B cell (primary cell): Measurements from ENCODE around the gene LZIC. TPM values are rescaled to one million over a fixed set of nuclear protein-coding genes. Genes with fewer than 3 reads are reported as not detected.

Source experiments
- ATAC-seq: fragments of 200-7000 bp; cut with Tn5 transposase; one replicate; pipeline ENCODE4 v1.10.0; 2021; ENCODE audit warnings: low read depth, mild to moderate bottlenecking, moderate number of reproducible peaks, moderate library complexity
- CTCF ChIA-PET: fragments of 350-600 bp; sonication (Branson Sonifier 250); formaldehyde crosslinking; loops from one replicate; lab custom pipeline; 2021; ENCODE audit warnings: antibody characterized with exemption, inconsistent platforms; lab: Charles Lee
- POLR2A ChIA-PET: fragments of 350-600 bp; sonication (Branson Sonifier 250); formaldehyde crosslinking; loops from one replicate; lab custom pipeline; 2021; ENCODE audit warnings: antibody characterized with exemption; lab: Charles Lee
- DNase-seq: peaks from one replicate; pipeline ENCODE4 v3.0.0; 2013
- H2AFZ ChIP-seq: 2 replicates; pipeline ENCODE4 v1.6.1; 2012; ENCODE audit warnings: mild to moderate bottlenecking, low read depth, low read length; ENCODE audit not compliant: insufficient read depth, poor library complexity, severe bottlenecking
- H3K27ac ChIP-seq, 2 donors: 1 replicate in 1 of 2; 2 replicates in 1 of 2; pipeline ENCODE4 v1.5.1; 2012 to 2013; ENCODE audit warnings: low read length in 2 of 2, mild to moderate bottlenecking in 2 of 2, moderate library complexity in 1 of 2
- H3K27me3 ChIP-seq, 4 experiments: fragments of 200-600 bp in 1 of 4; sonication (generic) in 1 of 4; replicated peaks in 1 of 4; 1 replicate in 2 of 4; 2 replicates in 2 of 4; pipeline versions ENCODE4 v1.6.1 to v1.7.0; 2013 to 2016; ENCODE audit warnings: low read length in 3 of 4, mild to moderate bottlenecking in 2 of 4, mixed read lengths in 1 of 4, moderate library complexity in 1 of 4; ENCODE audit not compliant: insufficient read depth in 4 of 4, control insufficient read depth in 3 of 4; ENCODE audit errors: control extremely low read depth in 1 of 4
- H3K36me3 ChIP-seq, 2 experiments: replicated peaks in 1 of 2; 1 replicate in 1 of 2; 2 replicates in 1 of 2; pipeline versions ENCODE4 v1.6.1 to v1.7.1; 2013; ENCODE audit warnings: low read length in 1 of 2; ENCODE audit not compliant: insufficient read depth in 2 of 2, control insufficient read depth in 1 of 2; ENCODE audit errors: control extremely low read depth in 1 of 2, extremely low read depth in 1 of 2
- H3K4me1 ChIP-seq, 2 donors: fragments of 200-600 bp in 1 of 2; sonication (generic) in 1 of 2; 1 replicate in 1 of 2; 2 replicates in 1 of 2; pipeline versions ENCODE4 v1.5.1 to v1.6.1; 2013 to 2017; ENCODE audit warnings: low read length in 2 of 2; ENCODE audit not compliant: control insufficient read depth in 2 of 2, insufficient read depth in 2 of 2
- H3K4me2 ChIP-seq: replicated peaks from 2 replicates; pipeline ENCODE3; 2012; ENCODE audit warnings: mild to moderate bottlenecking, low read depth, low read length; ENCODE audit not compliant: poor library complexity, severe bottlenecking
- H3K4me3 ChIP-seq, 5 experiments: fragments of 200-600 bp in 1 of 5; sonication (generic) in 1 of 5; 1 replicate in 3 of 5; 2 replicates in 2 of 5; pipeline versions ENCODE4 v1.5.1 to v1.7.0; 2011 to 2016; ENCODE audit warnings: low read length in 4 of 5, mild to moderate bottlenecking in 4 of 5, low read depth in 2 of 5, control low read depth in 1 of 5, moderate library complexity in 1 of 5; ENCODE audit not compliant: insufficient read depth in 1 of 5; ENCODE audit errors: control extremely low read depth in 1 of 5, extremely low read depth in 1 of 5
- H3K79me2 ChIP-seq: fragments of 200-600 bp; sonication (generic); one replicate; pipeline ENCODE4 v1.6.0; 2016; ENCODE audit warnings: low read length; ENCODE audit not compliant: control insufficient read depth, insufficient read depth
- H3K9ac ChIP-seq: fragments of 200-600 bp; sonication (generic); 2 replicates; pipeline ENCODE4 v1.6.1; 2017; ENCODE audit warnings: mild to moderate bottlenecking, low read length, moderate library complexity
- H3K9me3 ChIP-seq, 3 donors: one replicate each; pipeline versions ENCODE4 v1.6.1 to v1.7.1; 2013; ENCODE audit warnings: low read length in 2 of 3; ENCODE audit not compliant: control insufficient read depth in 2 of 3, insufficient read depth in 1 of 3; ENCODE audit errors: control extremely low read depth in 1 of 3
- H4K20me1 ChIP-seq: 2 replicates; pipeline ENCODE4 v1.6.0; 2012; ENCODE audit warnings: mild to moderate bottlenecking, low read length; ENCODE audit not compliant: insufficient read depth, control insufficient read depth, poor library complexity, severe bottlenecking
- H3K27ac Mint-ChIP-seq: one replicate; pipeline ENCODE4 v1.8.0; 2021; ENCODE audit warnings: mixed read lengths
- H3K27me3 Mint-ChIP-seq: one replicate; pipeline ENCODE4 v1.8.0; 2021; ENCODE audit warnings: mixed read lengths
- H3K4me1 Mint-ChIP-seq: one replicate; pipeline ENCODE4 v1.8.0; 2021; ENCODE audit warnings: mixed read lengths
- H3K4me3 Mint-ChIP-seq: one replicate; pipeline ENCODE4 v1.8.0; 2021; ENCODE audit warnings: mixed read lengths
- H3K9me3 Mint-ChIP-seq: one replicate; pipeline ENCODE4 v1.8.0; 2022; ENCODE audit warnings: mixed read lengths; ENCODE audit not compliant: insufficient read depth
- EZH2 ChIP-seq: IDR thresholded peaks from 2 replicates; pipeline ENCODE4 v1.6.1; 2012; ENCODE audit warnings: borderline replicate concordance, low read depth, mild to moderate bottlenecking, moderate library complexity, low read length; ENCODE audit not compliant: insufficient read depth, poor library complexity, severe bottlenecking
- WGBS: methylation state at CpG from one replicate; pipeline ENCODE4 v1.1.5; 2013; ENCODE audit warnings: missing lambda C conversion rate; ENCODE audit not compliant: insufficient coverage; 5-methylcytosine and 5-hydroxymethylcytosine counted together
- intact Hi-C: fragments of 100-400 bp; cut with micrococcal nuclease; formaldehyde crosslinking; loops from one replicate; pipeline ENCODE4 v1.10.0; 2022
- polyA plus RNA-seq: library from polyadenylated mRNA; depleted of rRNA; stranded (reverse); fragments of >200 nt; gene quantifications from 2 replicates; pipeline ENCODE4 v1.2.3, GENCODE V29; 2012
- total RNA-seq, 2 donors: library from RNA; stranded (reverse); fragments of 120-200 nt in 1 of 2; gene quantifications; 1 replicate in 1 of 2; 2 replicates in 1 of 2; pipeline versions ENCODE4 v1.2.3 to v1.2.4, GENCODE V29; 2013 to 2022
- TF ChIP-seq, protein P1 (sequence below): fragments of 200-600 bp; IDR thresholded peaks from one replicate; pipeline ENCODE4 v1.8.0; 2022; ENCODE audit warnings: antibody characterized with exemption, mild to moderate bottlenecking

LZIC gene
- total and polyA plus RNA-seq, 2 donors (not counting 1 experiment from before 2014, with no cell fraction given) = 6.2 to 26.0 TPM

DNA sequence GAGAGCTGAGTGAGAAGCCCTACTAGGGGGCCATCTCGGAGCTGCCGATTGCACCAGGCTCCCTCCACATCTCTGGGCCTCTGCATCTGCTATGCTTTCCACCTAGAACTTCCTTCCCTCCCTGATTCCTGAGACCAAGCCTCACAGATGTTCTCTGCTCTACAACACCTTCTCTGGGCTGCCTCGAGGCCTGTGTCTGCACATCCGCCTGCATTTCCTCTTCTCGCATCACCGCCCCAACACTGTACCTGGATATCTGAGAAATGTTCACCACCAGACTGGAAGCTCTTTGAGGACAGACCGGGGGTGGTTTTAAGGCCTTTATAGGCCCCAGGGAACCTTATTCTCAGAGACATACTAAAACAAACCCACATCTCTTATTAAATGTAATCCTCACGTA lies 53.8 kb downstream of the LZIC start:
- DNase-seq (no peak), ATAC-seq (no peak)
- H3K27ac ChIP-seq = peak overlapping the region in 1 of 2 donors; percentile 28
- peak overlapping the region; percentile 33 for H3K27ac Mint-ChIP-seq
- H3K4me3 ChIP-seq = no peak overlapping the region
- H3K9me3 ChIP-seq = no peaks in the 10 kb centered on the region
- WGBS = 28% methylated on average over 4 of the region's 8 CpGs
- peaks cover 18 to 22% of the 10 kb centered on the region in 2 donors for H3K4me1 ChIP-seq
- TF ChIP-seq, protein P1, sequence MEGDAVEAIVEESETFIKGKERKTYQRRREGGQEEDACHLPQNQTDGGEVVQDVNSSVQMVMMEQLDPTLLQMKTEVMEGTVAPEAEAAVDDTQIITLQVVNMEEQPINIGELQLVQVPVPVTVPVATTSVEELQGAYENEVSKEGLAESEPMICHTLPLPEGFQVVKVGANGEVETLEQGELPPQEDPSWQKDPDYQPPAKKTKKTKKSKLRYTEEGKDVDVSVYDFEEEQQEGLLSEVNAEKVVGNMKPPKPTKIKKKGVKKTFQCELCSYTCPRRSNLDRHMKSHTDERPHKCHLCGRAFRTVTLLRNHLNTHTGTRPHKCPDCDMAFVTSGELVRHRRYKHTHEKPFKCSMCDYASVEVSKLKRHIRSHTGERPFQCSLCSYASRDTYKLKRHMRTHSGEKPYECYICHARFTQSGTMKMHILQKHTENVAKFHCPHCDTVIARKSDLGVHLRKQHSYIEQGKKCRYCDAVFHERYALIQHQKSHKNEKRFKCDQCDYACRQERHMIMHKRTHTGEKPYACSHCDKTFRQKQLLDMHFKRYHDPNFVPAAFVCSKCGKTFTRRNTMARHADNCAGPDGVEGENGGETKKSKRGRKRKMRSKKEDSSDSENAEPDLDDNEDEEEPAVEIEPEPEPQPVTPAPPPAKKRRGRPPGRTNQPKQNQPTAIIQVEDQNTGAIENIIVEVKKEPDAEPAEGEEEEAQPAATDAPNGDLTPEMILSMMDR = no peak
- TF ChIP-seq EZH2 = no peak
- intact Hi-C loops = no loop called here
- no peak overlapping the region for H3K4me3 Mint-ChIP-seq
- peaks cover 30% of the 10 kb centered on the region for H3K4me1 Mint-ChIP-seq
- CTCF ChIA-PET = interaction anchor here (1.7 kb wide), 1 partner anchor 21 kb away, joined by 4 read pairs; no protein-coding TSS in a partner anchor
- no peak overlapping the region for H3K9ac ChIP-seq
- H3K9me3 Mint-ChIP-seq = no peaks in the 10 kb centered on the region
- POLR2A ChIA-PET = no interaction called here
- peaks cover 6% of the 10 kb centered on the region for H3K79me2 ChIP-seq
- no peak overlapping the region for H3K4me2 ChIP-seq
- no peaks in the 10 kb centered on the region for H3K27me3 Mint-ChIP-seq
- H4K20me1 ChIP-seq = peaks cover 6% of the 10 kb centered on the region
- no peak overlapping the region for H2AFZ ChIP-seq
- no peaks in the 10 kb centered on the region for H3K27me3 ChIP-seq
- peaks cover 0 to 2% of the 10 kb centered on the region in 2 experiments for H3K36me3 ChIP-seq

DNA sequence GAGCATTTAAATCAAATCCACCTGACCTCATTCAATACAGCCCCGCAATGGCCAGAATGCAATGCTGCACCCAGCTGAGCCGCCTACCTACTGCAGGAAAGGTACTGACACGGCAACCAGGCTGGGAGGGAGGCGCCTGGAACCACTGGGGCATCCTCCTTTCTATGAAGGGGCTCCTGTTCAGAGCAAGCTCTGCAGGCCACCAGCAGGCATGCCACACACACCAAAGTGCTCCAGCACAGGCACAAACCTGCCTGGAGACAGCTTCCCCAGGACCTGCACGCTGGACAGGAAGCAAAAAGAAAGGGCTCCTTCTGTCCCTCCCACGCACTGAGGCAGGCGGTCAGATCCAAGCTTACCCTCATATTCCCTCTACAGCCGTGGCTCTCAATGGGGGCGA lies 54.3 kb downstream of the LZIC start:
- POLR2A ChIA-PET = no interaction called here

More for the DNA sequence above, 54.3 kb downstream of the LZIC start:
- Histone ChIP-seq H3K27ac (no peak overlapping the region), H3K79me2 (peaks cover 6% of the 10 kb centered on the region), H3K27me3 (no peaks in the 10 kb centered on the region), H3K9ac (no peak overlapping the region), H3K4me3 (no peak overlapping the region), H4K20me1 (peaks cover 6% of the 10 kb centered on the region), H2AFZ (no peak overlapping the region), H3K9me3 (no peaks in the 10 kb centered on the region), H3K4me1 (peaks cover 18 to 22% of the 10 kb centered on the region in 2 donors), H3K36me3 (peaks cover 0 to 2% of the 10 kb centered on the region in 2 experiments), H3K4me2 (no peak overlapping the region)
- CTCF ChIA-PET = interaction anchor here (1.6 to 1.7 kb wide), 2 partner anchors 12 to 20 kb away, joined by 4 read pairs; no protein-coding TSS in a partner anchor
- 98% methylated on average over 8 of the region's 9 CpGs for WGBS
- no peak overlapping the region for H3K4me3 Mint-ChIP-seq
- DNase-seq (no peak), ATAC-seq (no peak)
- no peaks in the 10 kb centered on the region for H3K27me3 Mint-ChIP-seq
- no peak for TF ChIP-seq EZH2
- TF ChIP-seq, protein P1 = no peak
- intact Hi-C loops = no loop called here
- H3K4me1 Mint-ChIP-seq = peaks cover 28% of the 10 kb centered on the region
- H3K27ac Mint-ChIP-seq = no peak overlapping the region
- no peaks in the 10 kb centered on the region for H3K9me3 Mint-ChIP-seq
